BLaER1 (cell line): Measurements from ENCODE around the gene ZDHHC19.
"Not testable (repeated sequence)": the region's sequence is repeated elsewhere in the genome, so short reads cannot be mapped to it uniquely, and the experiment has no call there.

Experiments used
- H3K27ac ChIP-seq: shearing (Covaris generic); formaldehyde crosslinking; 2 replicates; pipeline ENCODE4 v1.8.1; 2022
- H3K27me3 ChIP-seq: shearing (Covaris generic); formaldehyde crosslinking; 2 replicates; pipeline ENCODE4 v1.8.1; 2022
- H3K36me3 ChIP-seq: shearing (Covaris generic); formaldehyde crosslinking; 2 replicates; pipeline ENCODE4 v1.8.1; 2022
- H3K4me1 ChIP-seq: shearing (Covaris generic); formaldehyde crosslinking; 2 replicates; pipeline ENCODE4 v1.8.1; 2022
- H3K4me2 ChIP-seq: shearing (Covaris generic); formaldehyde crosslinking; 2 replicates; pipeline ENCODE4 v1.8.1; 2022
- H3K4me3 ChIP-seq: shearing (Covaris generic); formaldehyde crosslinking; 2 replicates; pipeline ENCODE4 v1.8.1; 2022
- H3K9ac ChIP-seq: shearing (Covaris generic); formaldehyde crosslinking; 2 replicates; pipeline ENCODE4 v1.8.1; 2022
- H3K9me3 ChIP-seq: shearing (Covaris generic); formaldehyde crosslinking; 2 replicates; pipeline ENCODE4 v1.8.1; 2022
- H4K20me1 ChIP-seq: shearing (Covaris generic); formaldehyde crosslinking; 2 replicates; pipeline ENCODE4 v1.8.1; 2022
- Cebpa-rat ChIP-seq: shearing (Covaris generic); IDR thresholded peaks from 2 replicates; pipeline ENCODE4 v1.8.1; 2022

ZDHHC19 gene

GRCh38 chr3:196193133-196193735 lies 18.0 kb downstream of the ZDHHC19 start:
- Histone ChIP-seq H3K9ac (peak overlapping the region; percentile 51), H3K9me3 (no peaks in the 10 kb centered on the region), H3K36me3 (no peaks in the 10 kb centered on the region), H3K4me3 (no peak overlapping the region), H4K20me1 (no peaks in the 10 kb centered on the region), H3K4me1 (peaks cover 80% of the 10 kb centered on the region), H3K4me2 (peak overlapping the region; percentile 68), H3K27me3 (no peaks in the 10 kb centered on the region), H3K27ac (peak overlapping the region; percentile 78)
- no peak for TF ChIP-seq Cebpa-rat

- H3K9me3 ChIP-seq, result no peaks in the 10 kb centered on the region
- H3K36me3 ChIP-seq, result no peaks in the 10 kb centered on the region
- H3K4me2 ChIP-seq, result peak overlapping the region; percentile 68
- no peak overlapping the region for H3K4me3 ChIP-seq
- TF ChIP-seq Cebpa-rat, result no peak
- peak overlapping the region; percentile 33; the same call in 1 of the 2 replicates for H3K9ac ChIP-seq
- peaks cover 74% of the 10 kb centered on the region for H3K4me1 ChIP-seq
- no peaks in the 10 kb centered on the region for H3K27me3 ChIP-seq
- H4K20me1 ChIP-seq, result no peaks in the 10 kb centered on the region
- peak overlapping the region; percentile 78 for H3K27ac ChIP-seq
Observed at GRCh38 chr3:196192524-196193051, 18.6 kb downstream of the ZDHHC19 start.

GRCh38 chr3:196192036-196192523 lies 19.1 kb downstream of the ZDHHC19 start:
- no peak overlapping the region for H3K4me3 ChIP-seq
- H3K27ac ChIP-seq, result peak overlapping the region; percentile 78
- no peaks in the 10 kb centered on the region for H3K36me3 ChIP-seq
- no peaks in the 10 kb centered on the region for H4K20me1 ChIP-seq
- peaks cover 74% of the 10 kb centered on the region for H3K4me1 ChIP-seq
- TF ChIP-seq Cebpa-rat, result no peak
- no peaks in the 10 kb centered on the region for H3K9me3 ChIP-seq
- H3K4me2 ChIP-seq, result peak overlapping the region; percentile 68
- H3K27me3 ChIP-seq, result no peaks in the 10 kb centered on the region
- peak overlapping the region; percentile 33; the same call in 1 of the 2 replicates for H3K9ac ChIP-seq

GRCh38 chr3:196189566-196190347 lies 21.4 kb downstream of the ZDHHC19 start:
- Histone ChIP-seq H3K27ac (peak overlapping the region; percentile 54), H3K4me1 (peaks cover 71% of the 10 kb centered on the region), H3K4me2 (peak overlapping the region; percentile 60)

GRCh38 chr3:196186651-196187573 lies 24.3 kb downstream of the ZDHHC19 start:
- peaks cover 67% of the 10 kb centered on the region for H3K4me1 ChIP-seq
- H3K4me3 ChIP-seq, result no peak overlapping the region
- TF ChIP-seq Cebpa-rat, result no peak
- H3K4me2 ChIP-seq, result peak overlapping the region; percentile 78
- H3K27me3 ChIP-seq, result no peaks in the 10 kb centered on the region
- H4K20me1 ChIP-seq, result no peaks in the 10 kb centered on the region
- no peaks in the 10 kb centered on the region for H3K9me3 ChIP-seq
- peak overlapping the region; percentile 64 for H3K9ac ChIP-seq
- no peaks in the 10 kb centered on the region for H3K36me3 ChIP-seq
- H3K27ac ChIP-seq, result peak overlapping the region; percentile 75

More at GRCh38 chr3:196189566-196190347, 21.4 kb downstream of the ZDHHC19 start:
- Histone ChIP-seq H3K4me3 (no peak overlapping the region), H3K27me3 (no peaks in the 10 kb centered on the region), H3K9me3 (no peaks in the 10 kb centered on the region), H3K36me3 (no peaks in the 10 kb centered on the region), H4K20me1 (no peaks in the 10 kb centered on the region), H3K9ac (peak overlapping the region; percentile 32; the same call in 1 of the 2 replicates)
- no peak for TF ChIP-seq Cebpa-rat

- TF ChIP-seq Cebpa-rat, result no peak
- peaks cover 75% of the 10 kb centered on the region for H3K4me1 ChIP-seq
- no peaks in the 10 kb centered on the region for H3K27me3 ChIP-seq
- no peak overlapping the region for H3K4me2 ChIP-seq
- no peaks in the 10 kb centered on the region for H3K36me3 ChIP-seq
- H4K20me1 ChIP-seq, result no peaks in the 10 kb centered on the region
- no peak overlapping the region for H3K4me3 ChIP-seq
- H3K9ac ChIP-seq, result no peak overlapping the region
- no peaks in the 10 kb centered on the region for H3K9me3 ChIP-seq
- no peak overlapping the region for H3K27ac ChIP-seq
Observed at GRCh38 chr3:196184881-196185280, 26.3 kb downstream of the ZDHHC19 start.

GRCh38 chr3:196184169-196184432 lies 27.1 kb downstream of the ZDHHC19 start:
- H3K36me3 ChIP-seq, H4K20me1 ChIP-seq, H3K4me3 ChIP-seq, H3K9me3 ChIP-seq, H3K27me3 ChIP-seq, H3K4me2 ChIP-seq, H3K27ac ChIP-seq, H3K9ac ChIP-seq: not testable (repeated sequence)
- peaks cover 75% of the 10 kb centered on the region for H3K4me1 ChIP-seq

- Histone ChIP-seq H3K4me1 (peaks cover 61% of the 10 kb centered on the region), H3K4me2 (peak overlapping the region; percentile 71), H3K9ac (no peak overlapping the region)
Observed at GRCh38 chr3:196181127-196181546, 30.1 kb downstream of the ZDHHC19 start.

GRCh38 chr3:196180346-196180745 lies 30.9 kb downstream of the ZDHHC19 start:
- no peaks in the 10 kb centered on the region for H3K36me3 ChIP-seq
- H4K20me1 ChIP-seq, result no peaks in the 10 kb centered on the region
- peak overlapping the region; percentile 17; the same call in 1 of the 2 replicates for H3K9ac ChIP-seq
- H3K4me2 ChIP-seq, result peak overlapping the region; percentile 72
- H3K4me1 ChIP-seq, result peaks cover 58% of the 10 kb centered on the region
- TF ChIP-seq Cebpa-rat, result no peak
- no peaks in the 10 kb centered on the region for H3K27me3 ChIP-seq
- H3K27ac ChIP-seq, result peak overlapping the region; percentile 76
- H3K9me3 ChIP-seq, result peaks cover 19% of the 10 kb centered on the region
- H3K4me3 ChIP-seq, result no peak overlapping the region

More at GRCh38 chr3:196181127-196181546, 30.1 kb downstream of the ZDHHC19 start:
- peaks cover 19% of the 10 kb centered on the region for H3K9me3 ChIP-seq
- H3K36me3 ChIP-seq, result no peaks in the 10 kb centered on the region
- no peaks in the 10 kb centered on the region for H3K27me3 ChIP-seq
- TF ChIP-seq Cebpa-rat, result no peak
- peak overlapping the region; percentile 80; the same call in 1 of the 2 replicates for H3K27ac ChIP-seq
- no peaks in the 10 kb centered on the region for H4K20me1 ChIP-seq
- H3K4me3 ChIP-seq, result no peak overlapping the region
